Vagina (tissue), 2 donors: ENCODE data around the gene SYMPK.

Experiments used
- POLR2AphosphoS5 ChIP-seq, 2 donors: sonication (generic); formaldehyde crosslinking; IDR thresholded peaks; one replicate each; pipeline ENCODE4 v1.9.0; 2017; ENCODE audit warnings: antibody characterized with exemption in 2 of 2, mild to moderate bottlenecking in 2 of 2, low read depth in 1 of 2; ENCODE audit not compliant: insufficient read depth in 1 of 2
- TF ChIP-seq, protein P1 (sequence below), 3 experiments: fragments of 450-650 bp in 2 of 3; fragments of 200-600 bp in 1 of 3; sonication (generic) in 1 of 3; IDR thresholded peaks; one replicate each; pipeline ENCODE4 v1.5.1; 2017 to 2019; ENCODE audit warnings: antibody characterized with exemption in 3 of 3, mild to moderate bottlenecking in 2 of 3, moderate library complexity in 2 of 3

DNA sequence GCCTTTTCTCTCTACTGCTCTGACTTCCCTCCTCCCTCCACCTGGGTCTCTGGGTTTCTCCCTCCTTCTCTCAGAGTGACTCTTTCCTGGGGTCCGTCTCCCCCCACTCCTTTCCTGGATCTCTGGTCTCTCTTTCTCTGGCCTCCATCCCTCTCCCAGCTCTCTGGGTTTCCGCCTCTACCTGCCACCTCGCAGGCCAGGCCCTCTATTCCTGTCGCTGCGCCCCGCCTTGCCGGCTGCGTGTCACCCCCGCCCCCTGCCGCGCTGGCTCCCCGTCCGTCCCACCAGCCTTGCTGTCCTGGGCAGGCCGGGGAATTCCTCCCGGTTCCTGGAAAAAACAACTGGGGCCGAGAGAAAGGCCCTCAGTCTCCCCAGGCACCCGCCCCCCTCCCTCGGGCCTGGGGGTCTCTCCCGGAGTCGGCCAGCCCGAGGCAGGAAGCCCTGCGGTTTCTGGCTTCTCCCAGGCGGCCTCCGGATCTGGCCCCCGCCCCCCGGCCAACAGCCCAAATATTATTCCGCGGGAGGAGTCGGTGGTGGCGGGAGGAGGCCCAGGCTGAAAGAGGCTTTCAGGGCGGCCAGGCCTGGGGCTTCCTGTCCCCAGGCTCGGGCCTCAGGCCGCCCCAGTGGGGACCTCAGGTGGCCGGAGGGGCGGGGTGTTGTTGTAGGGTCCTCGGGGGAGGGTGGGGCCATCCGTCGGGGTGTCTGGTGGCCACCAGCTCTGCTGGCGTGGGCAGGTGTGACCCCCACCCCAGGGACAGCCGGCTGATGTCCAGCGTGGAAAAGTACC is 13.7 kb upstream of the SYMPK start:
- TF ChIP-seq POLR2AphosphoS5 (IDR thresholded peaks at IDR 0.05; ENCODE audit: insufficient read depth in 1 of 2, low read depth in 1 of 2), result no peak
- TF ChIP-seq, protein P1, sequence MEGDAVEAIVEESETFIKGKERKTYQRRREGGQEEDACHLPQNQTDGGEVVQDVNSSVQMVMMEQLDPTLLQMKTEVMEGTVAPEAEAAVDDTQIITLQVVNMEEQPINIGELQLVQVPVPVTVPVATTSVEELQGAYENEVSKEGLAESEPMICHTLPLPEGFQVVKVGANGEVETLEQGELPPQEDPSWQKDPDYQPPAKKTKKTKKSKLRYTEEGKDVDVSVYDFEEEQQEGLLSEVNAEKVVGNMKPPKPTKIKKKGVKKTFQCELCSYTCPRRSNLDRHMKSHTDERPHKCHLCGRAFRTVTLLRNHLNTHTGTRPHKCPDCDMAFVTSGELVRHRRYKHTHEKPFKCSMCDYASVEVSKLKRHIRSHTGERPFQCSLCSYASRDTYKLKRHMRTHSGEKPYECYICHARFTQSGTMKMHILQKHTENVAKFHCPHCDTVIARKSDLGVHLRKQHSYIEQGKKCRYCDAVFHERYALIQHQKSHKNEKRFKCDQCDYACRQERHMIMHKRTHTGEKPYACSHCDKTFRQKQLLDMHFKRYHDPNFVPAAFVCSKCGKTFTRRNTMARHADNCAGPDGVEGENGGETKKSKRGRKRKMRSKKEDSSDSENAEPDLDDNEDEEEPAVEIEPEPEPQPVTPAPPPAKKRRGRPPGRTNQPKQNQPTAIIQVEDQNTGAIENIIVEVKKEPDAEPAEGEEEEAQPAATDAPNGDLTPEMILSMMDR (IDR thresholded peaks at IDR 0.05), result no peak
